ENCODE data around the gene DLEC1. TPM values are rescaled to one million over a fixed set of nuclear protein-coding genes. Genes with fewer than 3 reads are reported as not detected.
A peak's percentile ranks its signal among the peaks of the same experiment; 100 is the strongest.

DLEC1 gene
- total and polyA plus RNA-seq, 9 of the 15 experiments (the other 6 are each of a cell fraction or from before 2014, with no cell fraction given): 0.07 to 0.08 TPM; not detected in 7

DNA sequence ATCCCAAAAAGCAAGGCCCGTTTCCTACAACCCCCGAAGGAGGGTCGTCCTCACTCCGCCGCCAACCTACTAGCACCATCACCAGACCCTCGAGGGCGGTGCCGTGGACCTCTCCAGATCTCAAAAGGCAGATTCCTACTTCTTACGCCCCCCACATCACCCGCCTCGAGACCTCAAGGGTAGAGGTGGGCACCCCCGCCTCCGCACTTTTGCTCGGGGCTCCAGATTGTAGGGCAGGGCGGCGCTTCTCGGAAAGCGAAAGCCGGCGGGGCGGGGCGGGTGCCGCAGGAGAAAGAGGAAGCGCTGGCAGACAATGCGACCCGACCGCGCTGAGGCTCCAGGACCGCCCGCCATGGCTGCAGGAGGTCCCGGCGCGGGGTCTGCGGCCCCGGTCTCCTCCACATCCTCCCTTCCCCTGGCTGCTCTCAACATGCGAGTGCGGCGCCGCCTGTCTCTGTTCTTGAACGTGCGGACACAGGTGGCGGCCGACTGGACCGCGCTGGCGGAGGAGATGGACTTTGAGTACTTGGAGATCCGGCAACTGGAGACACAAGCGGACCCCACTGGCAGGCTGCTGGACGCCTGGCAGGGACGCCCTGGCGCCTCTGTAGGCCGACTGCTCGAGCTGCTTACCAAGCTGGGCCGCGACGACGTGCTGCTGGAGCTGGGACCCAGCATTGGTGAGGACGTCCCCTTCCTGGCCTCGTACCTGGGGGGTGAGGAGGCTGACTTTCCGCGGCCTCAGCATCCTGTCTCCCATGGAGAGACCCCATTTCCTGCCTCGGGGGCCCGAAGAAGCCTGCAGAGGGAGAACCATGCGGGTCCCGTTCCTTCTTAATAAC lies 99.6 kb downstream of the DLEC1 start, which contains the start of gene MYD88 (continued):
- TF ChIP-seq, protein P1, sequence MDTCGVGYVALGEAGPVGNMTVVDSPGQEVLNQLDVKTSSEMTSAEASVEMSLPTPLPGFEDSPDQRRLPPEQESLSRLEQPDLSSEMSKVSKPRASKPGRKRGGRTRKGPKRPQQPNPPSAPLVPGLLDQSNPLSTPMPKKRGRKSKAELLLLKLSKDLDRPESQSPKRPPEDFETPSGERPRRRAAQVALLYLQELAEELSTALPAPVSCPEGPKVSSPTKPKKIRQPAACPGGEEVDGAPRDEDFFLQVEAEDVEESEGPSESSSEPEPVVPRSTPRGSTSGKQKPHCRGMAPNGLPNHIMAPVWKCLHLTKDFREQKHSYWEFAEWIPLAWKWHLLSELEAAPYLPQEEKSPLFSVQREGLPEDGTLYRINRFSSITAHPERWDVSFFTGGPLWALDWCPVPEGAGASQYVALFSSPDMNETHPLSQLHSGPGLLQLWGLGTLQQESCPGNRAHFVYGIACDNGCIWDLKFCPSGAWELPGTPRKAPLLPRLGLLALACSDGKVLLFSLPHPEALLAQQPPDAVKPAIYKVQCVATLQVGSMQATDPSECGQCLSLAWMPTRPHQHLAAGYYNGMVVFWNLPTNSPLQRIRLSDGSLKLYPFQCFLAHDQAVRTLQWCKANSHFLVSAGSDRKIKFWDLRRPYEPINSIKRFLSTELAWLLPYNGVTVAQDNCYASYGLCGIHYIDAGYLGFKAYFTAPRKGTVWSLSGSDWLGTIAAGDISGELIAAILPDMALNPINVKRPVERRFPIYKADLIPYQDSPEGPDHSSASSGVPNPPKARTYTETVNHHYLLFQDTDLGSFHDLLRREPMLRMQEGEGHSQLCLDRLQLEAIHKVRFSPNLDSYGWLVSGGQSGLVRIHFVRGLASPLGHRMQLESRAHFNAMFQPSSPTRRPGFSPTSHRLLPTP (IDR thresholded peaks at IDR 0.05; ENCODE audit: borderline replicate concordance, extremely low read depth, insufficient read length): no peak
- TF ChIP-seq, protein P2, sequence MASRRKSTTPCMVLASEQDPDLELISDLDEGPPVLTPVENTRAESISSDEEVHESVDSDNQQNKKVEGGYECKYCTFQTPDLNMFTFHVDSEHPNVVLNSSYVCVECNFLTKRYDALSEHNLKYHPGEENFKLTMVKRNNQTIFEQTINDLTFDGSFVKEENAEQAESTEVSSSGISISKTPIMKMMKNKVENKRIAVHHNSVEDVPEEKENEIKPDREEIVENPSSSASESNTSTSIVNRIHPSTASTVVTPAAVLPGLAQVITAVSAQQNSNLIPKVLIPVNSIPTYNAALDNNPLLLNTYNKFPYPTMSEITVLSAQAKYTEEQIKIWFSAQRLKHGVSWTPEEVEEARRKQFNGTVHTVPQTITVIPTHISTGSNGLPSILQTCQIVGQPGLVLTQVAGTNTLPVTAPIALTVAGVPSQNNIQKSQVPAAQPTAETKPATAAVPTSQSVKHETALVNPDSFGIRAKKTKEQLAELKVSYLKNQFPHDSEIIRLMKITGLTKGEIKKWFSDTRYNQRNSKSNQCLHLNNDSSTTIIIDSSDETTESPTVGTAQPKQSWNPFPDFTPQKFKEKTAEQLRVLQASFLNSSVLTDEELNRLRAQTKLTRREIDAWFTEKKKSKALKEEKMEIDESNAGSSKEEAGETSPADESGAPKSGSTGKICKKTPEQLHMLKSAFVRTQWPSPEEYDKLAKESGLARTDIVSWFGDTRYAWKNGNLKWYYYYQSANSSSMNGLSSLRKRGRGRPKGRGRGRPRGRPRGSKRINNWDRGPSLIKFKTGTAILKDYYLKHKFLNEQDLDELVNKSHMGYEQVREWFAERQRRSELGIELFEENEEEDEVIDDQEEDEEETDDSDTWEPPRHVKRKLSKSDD (conservative IDR thresholded peaks at IDR 0.05; ENCODE audit: low read length): no peak
- TF ChIP-seq ZNF583 (CRISPR knock-in tag; IDR thresholded peaks at IDR 0.05) (no peak; the same call in 1 of the 2 replicates), PTBP1 (IDR thresholded peaks at IDR 0.05; ENCODE audit: low read depth, low read length) (no peak), DIDO1 (tag; IDR thresholded peaks at IDR 0.05; ENCODE audit: low read depth) (no peak), SAFB (IDR thresholded peaks at IDR 0.05; ENCODE audit: borderline replicate concordance, low read depth, low read length) (no peak), ZBTB8A (IDR thresholded peaks at IDR 0.05; ENCODE audit: partially characterized antibody) (no peak), MYNN (IDR thresholded peaks at IDR 0.05) (no peak), MYNN (CRISPR knock-in tag; IDR thresholded peaks at IDR 0.05) (no peak), E2F3 (CRISPR knock-in tag; IDR thresholded peaks at IDR 0.05) (no peak), HNRNPL (IDR thresholded peaks at IDR 0.05; ENCODE audit: low read depth, low read length) (peak; percentile 72; the same call in 1 of the 2 replicates), TRIM25 (IDR thresholded peaks at IDR 0.05; ENCODE audit: borderline replicate concordance) (no peak)
- TF ChIP-seq, protein P3, sequence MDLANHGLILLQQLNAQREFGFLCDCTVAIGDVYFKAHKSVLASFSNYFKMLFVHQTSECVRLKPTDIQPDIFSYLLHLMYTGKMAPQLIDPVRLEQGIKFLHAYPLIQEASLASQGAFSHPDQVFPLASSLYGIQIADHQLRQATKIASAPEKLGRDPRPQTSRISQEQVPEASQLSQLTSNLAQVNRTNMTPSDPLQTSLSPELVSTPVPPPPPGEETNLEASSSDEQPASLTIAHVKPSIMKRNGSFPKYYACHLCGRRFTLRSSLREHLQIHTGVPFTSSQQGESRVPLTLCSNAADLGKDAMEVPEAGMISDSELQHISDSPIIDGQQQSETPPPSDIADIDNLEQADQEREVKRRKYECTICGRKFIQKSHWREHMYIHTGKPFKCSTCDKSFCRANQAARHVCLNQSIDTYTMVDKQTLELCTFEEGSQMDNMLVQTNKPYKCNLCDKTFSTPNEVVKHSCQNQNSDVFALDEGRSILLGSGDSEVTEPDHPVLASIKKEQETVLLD (IDR thresholded peaks at IDR 0.05): peak; percentile 48; the same call in 1 of the 2 replicates
- TF ChIP-seq, protein P4, sequence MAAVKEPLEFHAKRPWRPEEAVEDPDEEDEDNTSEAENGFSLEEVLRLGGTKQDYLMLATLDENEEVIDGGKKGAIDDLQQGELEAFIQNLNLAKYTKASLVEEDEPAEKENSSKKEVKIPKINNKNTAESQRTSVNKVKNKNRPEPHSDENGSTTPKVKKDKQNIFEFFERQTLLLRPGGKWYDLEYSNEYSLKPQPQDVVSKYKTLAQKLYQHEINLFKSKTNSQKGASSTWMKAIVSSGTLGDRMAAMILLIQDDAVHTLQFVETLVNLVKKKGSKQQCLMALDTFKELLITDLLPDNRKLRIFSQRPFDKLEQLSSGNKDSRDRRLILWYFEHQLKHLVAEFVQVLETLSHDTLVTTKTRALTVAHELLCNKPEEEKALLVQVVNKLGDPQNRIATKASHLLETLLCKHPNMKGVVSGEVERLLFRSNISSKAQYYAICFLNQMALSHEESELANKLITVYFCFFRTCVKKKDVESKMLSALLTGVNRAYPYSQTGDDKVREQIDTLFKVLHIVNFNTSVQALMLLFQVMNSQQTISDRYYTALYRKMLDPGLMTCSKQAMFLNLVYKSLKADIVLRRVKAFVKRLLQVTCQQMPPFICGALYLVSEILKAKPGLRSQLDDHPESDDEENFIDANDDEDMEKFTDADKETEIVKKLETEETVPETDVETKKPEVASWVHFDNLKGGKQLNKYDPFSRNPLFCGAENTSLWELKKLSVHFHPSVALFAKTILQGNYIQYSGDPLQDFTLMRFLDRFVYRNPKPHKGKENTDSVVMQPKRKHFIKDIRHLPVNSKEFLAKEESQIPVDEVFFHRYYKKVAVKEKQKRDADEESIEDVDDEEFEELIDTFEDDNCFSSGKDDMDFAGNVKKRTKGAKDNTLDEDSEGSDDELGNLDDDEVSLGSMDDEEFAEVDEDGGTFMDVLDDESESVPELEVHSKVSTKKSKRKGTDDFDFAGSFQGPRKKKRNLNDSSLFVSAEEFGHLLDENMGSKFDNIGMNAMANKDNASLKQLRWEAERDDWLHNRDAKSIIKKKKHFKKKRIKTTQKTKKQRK (IDR thresholded peaks at IDR 0.05; ENCODE audit: borderline replicate concordance, low read depth, low read length): no peak
